NCI-H2196 (cell line): ENCODE data around the gene MYO5B.
"Not testable (repeated sequence)": the region's sequence is repeated elsewhere in the genome, so short reads cannot be mapped to it uniquely, and the experiment has no call there.

ENCODE experiments used
- DNase-seq: peaks from one replicate; lab custom pipeline; 2025; ENCODE audit not compliant: unreplicated experiment; lab: John Stamatoyannopoulos, UW

Gene MYO5B

DNA sequence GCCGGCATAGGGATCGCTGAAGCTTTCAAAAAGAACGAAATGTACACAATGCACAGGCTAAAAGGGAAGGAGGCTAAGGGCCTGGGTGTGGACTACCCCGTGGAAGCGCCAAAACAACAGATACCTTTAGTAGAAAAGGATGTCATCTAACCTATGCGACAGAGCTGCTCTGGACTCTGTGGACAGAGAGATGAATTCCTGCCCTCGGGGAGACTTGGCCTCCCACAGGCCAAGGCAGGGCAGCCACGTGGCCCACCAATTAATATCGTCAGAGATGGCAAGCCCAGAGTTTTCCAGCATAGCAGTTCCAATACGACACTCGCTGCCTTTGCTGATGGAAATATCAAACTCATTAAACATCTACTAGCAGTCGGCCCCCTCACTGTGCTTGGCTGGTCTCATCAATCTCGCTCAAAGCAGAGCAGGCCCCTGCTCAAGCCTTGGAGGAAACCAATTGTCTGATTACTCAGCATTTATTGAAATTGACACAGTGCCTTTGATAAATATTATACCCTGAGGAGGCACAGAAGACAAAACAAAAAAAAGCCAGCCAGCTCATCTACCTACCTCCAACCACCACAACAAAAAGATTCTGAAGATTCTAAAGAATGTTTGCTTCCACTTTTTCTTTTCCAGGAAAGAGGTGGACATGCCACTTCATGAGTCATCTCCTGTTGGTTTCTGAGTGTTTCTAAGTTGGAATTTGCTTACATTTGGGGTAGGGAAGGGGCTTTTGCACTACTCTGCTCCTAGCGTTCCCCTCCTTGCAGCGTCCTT lies 302.6 kb downstream of the MYO5B start:
- no peak for DNase-seq

DNA sequence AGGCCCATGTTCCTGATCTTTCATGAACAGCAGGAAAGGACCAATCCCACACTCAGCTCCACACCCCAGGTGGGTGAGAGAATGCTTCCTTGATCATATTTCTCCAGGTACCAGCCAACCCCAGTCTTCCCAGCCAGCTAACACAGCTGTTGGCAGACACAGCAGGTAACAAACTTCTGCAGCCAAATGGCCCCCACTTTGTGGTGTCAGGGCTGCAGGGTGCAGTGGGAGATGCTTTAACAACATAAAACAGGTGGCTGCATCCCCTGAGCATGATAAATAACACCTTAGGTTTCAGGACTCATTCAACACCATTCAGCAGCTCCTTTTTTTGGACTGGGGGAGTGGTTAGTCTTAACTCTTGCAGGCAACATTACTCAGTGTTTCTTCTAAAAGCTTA lies 304.9 kb downstream of the MYO5B start:
- DNase-seq, result peak; percentile 46

DNA sequence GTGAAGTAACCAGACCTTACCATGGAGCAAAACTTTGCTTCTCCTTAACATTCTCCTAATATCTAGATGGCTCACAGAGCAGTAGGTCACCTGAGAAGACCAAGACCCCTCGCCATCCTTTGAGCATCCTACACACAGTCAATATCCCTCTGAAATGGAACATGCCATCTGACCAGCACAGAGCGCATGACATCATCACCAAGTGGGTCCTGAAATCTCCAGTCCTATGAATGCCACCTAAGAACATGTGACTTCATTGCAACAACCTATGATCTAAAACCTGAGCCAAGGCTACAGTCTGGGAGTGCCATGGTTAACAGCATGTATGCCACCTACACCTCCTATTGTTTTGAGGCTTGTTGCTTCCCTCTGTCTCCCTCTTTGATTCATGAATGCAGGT lies 305.4 kb downstream of the MYO5B start:
- DNase-seq, result not testable (repeated sequence)

DNA sequence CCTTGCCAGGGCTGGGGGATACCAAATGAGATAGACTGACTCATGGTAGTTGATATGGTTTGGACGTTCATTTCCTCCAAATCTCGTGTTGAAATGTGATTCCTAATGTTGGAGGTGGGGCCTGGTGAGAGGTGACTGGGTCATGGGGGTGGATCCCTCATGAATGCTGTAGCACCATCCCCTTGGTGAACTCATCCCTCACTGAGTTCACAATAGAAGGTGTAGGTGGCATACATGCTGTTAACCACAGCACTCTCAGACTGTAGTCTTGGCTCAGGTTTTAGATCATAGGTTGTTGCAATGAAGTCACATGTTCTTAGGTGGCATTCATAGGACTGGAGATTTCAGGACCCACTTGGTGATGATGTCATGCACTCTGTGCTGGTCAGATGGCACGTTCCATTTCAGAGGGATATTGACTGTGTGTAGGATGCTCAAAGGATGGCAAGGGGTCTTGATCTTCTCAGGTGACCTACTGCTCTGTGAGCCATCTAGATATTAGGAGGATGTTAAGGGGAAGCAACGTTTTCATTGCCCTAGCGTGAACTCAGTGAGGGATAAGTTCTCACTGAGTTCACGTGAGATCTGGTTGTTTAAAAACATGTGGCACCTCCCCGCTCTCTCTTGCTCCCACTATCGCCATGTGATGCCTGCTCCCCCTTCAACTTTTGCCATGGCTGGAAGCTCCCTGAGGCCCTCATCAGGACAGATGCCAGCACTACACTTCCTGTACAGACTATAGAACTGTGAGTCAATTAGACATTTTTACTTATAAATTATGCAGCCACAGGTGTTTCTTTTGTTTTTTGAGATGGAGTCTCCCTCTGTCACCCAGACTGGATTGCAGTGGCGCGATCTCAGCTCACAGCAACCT lies 307.8 kb downstream of the MYO5B start:
- DNase-seq, result no peak

DNA sequence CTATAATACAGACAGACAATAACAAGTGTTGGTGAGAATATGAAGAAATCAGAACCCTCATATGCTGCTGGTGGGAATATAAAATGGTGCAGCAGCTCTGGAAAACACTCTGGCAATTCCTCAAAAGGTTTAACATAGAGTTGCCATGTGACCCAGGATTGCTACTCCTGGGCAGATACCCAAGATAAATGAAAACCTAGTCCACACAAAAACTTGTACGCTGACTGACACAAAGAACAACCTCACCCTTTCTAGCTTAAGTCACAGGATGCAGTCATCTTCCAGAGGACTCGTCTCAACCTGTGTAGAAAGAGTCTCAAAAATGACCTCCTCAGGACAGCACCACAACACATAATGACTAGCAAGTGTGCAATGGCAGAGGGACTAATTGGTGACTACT lies 310.0 kb downstream of the MYO5B start:
- no peak for DNase-seq

DNA sequence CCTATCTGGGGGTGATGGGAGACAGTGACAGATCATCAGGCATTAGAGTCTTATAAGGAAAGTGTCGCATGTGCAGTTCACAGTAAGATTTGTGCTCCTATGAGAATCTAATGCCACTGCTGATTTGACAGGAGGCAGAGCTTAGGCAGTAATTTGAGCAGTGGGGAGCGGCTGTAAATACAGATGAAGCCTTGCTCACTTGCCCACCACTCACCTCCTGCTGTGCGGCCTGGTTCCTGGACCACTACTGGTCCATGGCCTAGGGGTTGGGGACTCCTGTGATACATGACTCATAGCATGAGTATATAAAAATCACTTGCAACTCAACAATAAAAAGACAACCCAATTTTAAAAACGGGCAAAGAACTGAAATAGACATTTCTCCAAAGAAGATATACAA lies 310.5 kb downstream of the MYO5B start:
- no peak for DNase-seq

DNA sequence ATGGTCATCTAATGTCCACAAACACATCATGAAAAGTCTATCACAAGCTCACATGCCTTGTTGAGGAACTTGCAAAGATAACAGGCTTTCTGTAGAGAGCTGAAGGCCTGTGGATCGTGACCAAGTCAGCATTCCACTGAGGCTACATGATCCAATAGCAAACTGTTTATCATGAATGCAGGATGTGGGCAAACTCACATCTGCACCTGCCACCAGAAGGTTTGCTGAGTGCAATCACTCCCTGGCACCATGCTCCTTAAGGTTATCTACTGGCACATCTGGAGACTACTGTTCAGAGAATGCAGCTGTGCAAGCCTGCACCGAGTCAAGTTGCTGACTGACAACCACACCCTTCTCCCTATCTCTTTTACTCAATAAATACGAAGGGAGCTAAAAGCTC lies 314.3 kb downstream of the MYO5B start:
- no peak for DNase-seq

DNA sequence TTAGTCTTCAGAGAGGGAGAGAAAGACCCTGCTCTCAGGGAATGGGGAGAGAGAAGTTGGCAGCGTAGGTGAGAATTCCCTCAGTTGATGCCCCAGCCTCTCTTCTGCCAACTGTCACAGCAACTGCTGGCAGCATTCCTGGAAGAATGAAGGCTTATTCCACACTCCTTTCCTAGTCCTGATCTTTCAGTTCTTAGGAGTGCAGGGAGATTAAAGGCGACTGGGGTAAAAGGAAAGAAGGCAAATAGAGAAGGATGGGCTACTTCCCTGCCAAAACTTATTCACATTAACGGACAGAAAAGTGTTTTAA lies 315.7 kb downstream of the MYO5B start:
- DNase-seq, result no peak

DNA sequence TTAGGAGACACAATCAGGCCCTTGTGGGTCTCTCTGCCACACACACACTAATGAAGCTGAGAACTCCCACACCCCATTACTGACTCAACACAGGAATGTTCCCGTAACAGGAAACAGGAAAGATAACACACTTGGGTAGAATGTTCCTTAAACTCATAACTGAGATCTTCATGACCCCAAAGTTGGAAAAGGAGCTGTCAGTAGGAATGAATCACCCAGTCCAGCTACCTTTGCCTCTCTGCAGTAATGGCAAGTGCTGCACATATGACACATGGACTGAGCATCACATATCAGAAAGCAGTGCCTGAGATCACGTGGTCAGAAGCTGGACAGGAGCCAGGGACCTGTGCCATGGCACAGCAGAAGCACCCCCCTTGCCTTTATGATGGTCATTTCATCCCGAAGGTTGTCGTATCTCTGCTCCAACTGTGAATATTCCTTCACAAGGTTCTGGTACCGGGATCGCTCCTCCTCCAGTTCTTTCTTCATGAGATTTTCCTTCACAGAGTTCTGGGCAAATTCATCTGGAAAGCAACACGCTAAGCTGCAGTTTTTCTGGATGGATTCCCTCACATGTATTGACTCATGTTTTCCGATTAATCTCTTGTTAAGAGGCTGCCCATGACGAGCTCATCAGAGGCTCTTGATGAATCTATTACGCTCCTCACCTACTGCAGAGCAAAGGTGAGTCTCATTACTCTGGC lies 316.2 kb downstream of the MYO5B start:
- no peak for DNase-seq

DNA sequence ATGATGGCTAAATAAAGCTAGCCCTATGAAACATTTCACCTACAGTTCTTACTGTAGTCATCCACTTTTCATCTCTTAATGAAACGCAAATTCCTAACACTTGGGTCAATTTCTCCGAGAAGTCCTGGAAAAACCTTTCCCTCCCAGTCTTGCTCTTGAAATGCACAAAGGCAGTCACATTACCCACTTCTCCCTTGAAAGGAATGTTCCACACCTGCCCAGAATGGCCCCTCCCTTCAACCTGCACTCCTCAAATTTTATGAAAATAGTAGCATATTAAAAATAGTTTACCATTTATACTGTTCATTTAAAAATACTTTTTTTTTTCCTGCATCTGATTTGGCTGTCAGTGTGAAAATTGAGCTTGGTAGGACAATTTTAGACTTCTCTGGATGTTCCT lies 316.9 kb downstream of the MYO5B start:
- DNase-seq, result no peak

DNA sequence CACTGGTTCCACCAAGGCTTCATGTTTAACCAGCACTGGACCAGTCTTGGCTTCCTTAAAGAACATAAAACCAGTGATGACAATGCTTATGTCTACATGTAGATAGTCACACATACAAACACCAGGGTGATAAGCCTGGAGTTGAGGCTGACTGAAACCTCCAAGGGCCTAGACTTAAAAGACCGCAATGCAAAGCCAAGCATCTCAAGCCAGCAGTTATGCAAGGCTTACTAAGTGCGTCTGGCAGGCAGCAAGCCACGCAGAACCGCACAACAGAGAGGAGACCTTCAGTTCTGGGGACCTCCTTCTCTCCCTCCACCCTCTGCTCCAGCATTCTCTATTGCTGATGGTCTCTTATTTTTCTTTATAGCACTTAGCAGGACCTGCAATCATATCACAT lies 318.4 kb downstream of the MYO5B start:
- no peak for DNase-seq

DNA sequence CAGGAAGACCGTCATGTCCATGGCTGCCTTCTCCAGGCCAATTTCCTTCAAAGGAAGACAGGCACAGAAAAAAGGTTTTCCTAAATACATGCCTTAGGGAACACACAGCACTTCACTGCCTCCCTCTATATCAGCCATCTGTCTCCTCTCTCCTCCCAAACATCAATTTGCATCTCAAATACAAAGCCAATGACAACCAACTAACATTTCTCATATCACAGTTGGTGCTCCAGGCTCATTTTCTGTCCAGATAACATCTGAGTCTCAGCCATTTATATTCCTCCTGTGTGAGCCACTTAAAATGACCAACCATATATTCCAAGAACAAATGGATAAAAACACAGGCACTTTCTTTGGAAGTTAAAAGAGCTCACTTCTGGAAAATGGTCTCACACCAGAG lies 319.2 kb downstream of the MYO5B start:
- no peak for DNase-seq

DNA sequence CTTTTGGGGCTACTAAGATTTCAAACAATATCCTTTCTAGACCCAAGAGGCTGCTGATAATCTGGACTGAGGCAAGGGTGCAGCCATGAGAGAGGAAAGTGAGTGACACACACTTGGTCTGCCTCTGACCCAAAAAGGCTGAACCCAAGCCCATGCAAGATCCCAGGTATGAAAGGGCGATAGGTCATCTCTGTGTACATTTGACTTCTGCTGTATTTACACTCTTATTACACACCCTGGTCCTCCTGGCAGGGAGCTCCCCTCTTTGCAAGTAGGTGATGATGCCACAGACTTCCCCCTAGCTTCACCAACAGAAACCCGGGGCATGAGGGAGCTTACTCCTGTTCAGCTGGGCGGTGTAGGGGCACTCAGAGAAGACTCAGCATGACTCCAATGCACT lies 319.8 kb downstream of the MYO5B start:
- DNase-seq, result no peak

DNA sequence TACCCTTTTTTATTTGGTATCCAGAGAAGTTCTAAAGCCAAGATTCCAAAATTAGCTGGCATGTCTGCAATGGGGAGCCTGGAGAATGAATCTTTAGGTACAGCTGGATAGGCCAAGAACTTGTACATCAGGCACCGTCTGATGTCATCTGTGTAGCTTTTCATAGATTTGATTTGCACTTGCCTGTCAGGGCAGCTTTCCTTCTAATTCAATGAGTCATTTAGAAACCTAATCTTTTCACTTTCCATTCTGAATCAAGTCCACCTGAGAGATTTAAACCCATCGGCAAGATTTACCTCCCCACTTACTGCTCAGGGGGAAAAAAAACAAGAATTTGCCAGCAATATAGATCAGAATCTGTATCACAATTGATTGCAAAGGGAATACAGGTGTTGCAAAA lies 320.7 kb downstream of the MYO5B start:
- DNase-seq, result no peak

DNA sequence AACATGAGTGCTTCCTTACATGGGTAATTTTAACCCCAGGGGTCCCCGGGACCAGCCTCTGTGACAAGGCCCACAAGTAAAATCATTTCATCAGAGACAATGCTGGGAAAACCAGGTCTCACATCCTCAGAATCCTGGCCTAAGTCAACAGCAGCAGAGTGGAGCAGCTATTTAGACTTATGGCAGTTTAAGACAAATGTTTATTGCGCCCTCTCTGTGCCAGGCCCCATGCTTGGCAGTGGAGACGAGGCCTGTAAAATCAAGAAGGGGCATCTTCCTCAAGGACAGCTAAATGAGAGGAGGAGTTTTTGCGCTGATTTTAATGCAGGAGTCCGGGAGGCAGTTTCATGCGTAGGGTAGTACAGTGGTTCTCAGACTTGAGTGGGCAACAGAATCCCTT lies 325.6 kb downstream of the MYO5B start:
- no peak for DNase-seq

DNA sequence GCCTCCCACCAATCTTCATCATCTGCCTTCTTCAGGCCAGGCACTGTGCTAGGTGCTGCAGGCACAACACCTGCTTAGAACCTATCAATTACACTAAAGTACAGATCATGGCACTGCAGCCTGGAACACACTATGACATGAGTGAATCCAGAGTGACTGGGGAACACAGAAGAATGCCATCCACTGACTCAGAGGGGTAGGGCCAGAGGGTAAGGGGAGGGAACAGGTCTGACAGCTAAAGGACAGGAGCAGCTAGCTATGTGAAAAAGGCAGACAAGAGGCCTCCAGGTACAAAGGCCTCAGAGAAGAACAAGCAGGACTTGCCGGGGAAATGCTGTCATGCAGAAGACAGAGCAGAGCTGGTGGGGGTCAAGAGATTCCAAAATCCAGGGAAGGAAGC lies 328.3 kb downstream of the MYO5B start:
- no peak for DNase-seq

DNA sequence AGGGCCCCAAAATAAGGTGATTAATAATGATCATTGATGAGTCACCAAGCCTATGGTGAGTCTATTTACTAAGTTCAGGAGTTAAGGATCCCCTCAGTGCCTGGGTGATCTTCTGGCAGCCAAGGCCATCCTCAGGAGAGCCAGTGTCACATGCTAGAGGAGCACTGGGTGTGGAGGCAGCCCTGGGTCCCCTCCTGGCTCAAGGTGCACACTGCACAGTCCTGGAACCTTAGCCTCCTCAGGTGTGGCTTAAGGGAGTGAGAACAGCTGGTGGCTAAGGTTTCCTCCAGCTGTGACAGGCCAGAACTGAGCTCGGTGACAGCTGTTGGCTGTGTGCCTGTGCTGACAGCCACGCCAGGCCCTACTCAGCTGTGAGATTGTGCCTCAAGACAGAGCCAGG lies 329.5 kb downstream of the MYO5B start:
- no peak for DNase-seq

DNA sequence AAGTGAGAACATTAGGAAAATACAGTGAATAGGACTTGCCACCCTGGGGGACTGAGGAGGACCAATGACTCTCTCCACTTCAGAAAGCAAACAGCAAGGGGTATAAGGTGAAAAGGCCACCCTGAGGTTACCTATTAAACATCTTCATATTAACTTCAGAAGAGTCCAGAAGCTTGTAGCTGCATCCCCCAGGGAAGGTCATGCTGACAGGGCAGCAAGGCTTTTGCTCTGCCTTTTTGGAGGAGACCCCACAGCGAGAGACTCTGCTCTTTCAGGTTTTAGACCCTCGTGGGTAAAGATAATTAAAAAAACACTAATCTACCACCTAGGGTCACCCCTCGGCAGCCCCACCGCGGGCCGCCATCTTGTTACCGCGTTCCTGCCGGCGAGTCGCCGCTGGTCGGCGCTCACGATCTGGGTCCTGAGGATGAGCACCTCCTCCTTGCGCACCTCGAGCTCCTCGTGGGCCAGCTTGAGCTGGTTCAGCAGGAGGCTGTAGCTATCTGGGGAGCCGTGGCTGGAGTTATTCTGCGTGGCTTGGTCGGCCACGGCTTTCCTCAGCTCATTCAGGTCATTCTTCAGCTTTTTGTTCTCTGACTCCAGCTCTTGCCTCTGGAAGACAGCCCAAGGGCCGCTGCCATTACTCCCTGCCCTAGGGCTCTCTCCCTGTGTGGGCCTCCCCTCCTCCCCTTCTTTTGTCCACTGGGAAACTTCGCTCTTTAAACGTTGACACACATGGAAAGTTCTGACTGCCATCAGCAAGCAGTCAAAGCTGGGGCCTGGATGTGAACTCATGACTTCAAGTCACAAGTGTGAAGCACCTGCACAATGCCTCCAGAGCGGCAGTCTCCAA lies 331.0 kb downstream of the MYO5B start:
- DNase-seq, result no peak

DNA sequence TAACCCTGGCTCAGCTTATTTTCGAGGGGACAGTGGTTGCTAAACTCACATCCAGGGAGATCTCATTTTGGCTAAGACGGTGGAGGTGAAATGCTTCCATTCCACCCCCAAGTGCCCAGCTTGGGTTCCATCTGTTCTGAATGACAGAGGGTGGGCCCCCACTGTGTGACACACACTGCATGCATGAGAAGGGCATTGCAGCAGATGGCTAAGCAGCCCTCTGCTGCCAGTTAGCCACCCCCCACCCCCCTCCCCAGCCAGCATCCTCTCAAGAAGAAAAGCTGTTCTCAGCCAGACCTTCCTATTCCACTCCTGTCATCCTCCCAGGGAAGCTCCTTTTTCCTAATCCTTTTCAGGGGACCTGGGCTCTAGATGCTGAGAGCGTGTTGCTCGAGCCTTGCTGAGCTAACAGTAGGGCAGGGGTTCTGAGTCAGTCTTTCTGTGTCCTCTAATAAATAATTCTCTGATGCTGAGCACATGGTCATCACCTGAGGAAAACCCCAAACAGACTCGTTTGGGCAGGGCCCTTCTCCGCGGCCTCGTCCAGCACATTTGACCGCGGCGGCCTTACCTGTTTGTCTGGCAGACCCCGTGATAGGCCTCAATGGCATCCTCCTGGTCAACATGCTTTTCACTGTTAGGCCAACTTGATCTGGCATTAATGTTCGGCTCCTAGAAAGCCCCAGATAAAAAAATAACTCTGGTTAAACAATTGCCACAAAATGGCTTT lies 332.1 kb downstream of the MYO5B start:
- DNase-seq, result no peak

DNA sequence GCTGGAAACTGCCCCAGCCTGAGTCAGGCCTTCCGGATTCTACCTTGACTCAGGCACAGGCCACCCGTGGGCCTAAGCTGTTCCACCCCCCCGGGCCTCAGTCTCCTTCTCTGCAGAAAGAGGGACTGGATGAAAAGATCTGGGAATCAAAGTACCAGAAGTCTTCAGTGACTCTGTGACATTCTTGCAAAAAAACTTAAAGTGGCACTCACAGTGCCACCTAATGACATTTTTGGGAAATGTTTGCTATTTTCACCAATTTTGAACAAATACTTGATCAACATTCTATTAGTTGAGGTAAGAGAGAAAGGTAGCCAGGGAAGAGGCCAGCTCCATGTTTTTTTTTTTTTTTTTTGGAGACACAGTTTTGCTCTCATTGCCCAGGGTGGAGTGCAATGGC lies 333.3 kb downstream of the MYO5B start:
- no peak for DNase-seq
